Esophagus squamous epithelium (tissue), 5 donors: ENCODE results near the gene CTNNA1. TPM values are rescaled to one million over a fixed set of nuclear protein-coding genes. Genes with fewer than 3 reads are reported as not detected.
A peak's percentile ranks its signal among the peaks of the same experiment; 100 is the strongest.

Experiments
- DNase-seq: peaks from one replicate; lab custom pipeline; 2025; lab: John Stamatoyannopoulos, UW
- H3K27ac ChIP-seq, 4 donors: fragments of 200-600 bp; sonication (generic); one replicate each; pipeline ENCODE4 v1.5.1; 2016 to 2019; ENCODE audit warnings: mild to moderate bottlenecking in 1 of 4
- H3K27me3 ChIP-seq, 4 donors: fragments of 200-600 bp; sonication (generic); 1 replicate in 3 of 4; 2 replicates in 1 of 4; pipeline versions ENCODE4 v1.5.1 to v1.6.0; 2017 to 2021; ENCODE audit warnings: antibody characterized with exemption in 1 of 4
- H3K36me3 ChIP-seq, 3 donors: fragments of 200-600 bp; sonication (generic); one replicate each; pipeline ENCODE4 v1.5.1; 2016 to 2019
- H3K4me1 ChIP-seq, 3 donors: fragments of 200-600 bp; sonication (generic); one replicate each; pipeline ENCODE4 v1.5.1; 2017 to 2019
- H3K4me3 ChIP-seq, 4 donors: fragments of 200-600 bp; sonication (generic); 1 replicate in 3 of 4; 2 replicates in 1 of 4; pipeline ENCODE4 v1.5.1; 2016 to 2019; ENCODE audit warnings: mild to moderate bottlenecking in 2 of 4, moderate library complexity in 1 of 4
- H3K9me3 ChIP-seq, 3 donors: fragments of 200-600 bp; sonication (generic); one replicate each; pipeline ENCODE4 v1.5.1; 2016 to 2019
- POLR2A ChIP-seq, 4 donors: fragments of 450-650 bp; IDR thresholded peaks; one replicate each; pipeline ENCODE4 v1.6.1; 2017; ENCODE audit warnings: antibody characterized with exemption in 4 of 4, mild to moderate bottlenecking in 4 of 4, moderate library complexity in 3 of 4
- WGBS, 2 donors: methylation state at CpG; one replicate each; pipeline ENCODE4 v1.1.5; 2018; 5-methylcytosine and 5-hydroxymethylcytosine counted together
- intact Hi-C: fragments of 100-400 bp; cut with DNase I; formaldehyde crosslinking; loops from one replicate; pipeline ENCODE4 v1.15.0; 2022
- total RNA-seq, 4 donors: library from RNA; depleted of rRNA; stranded (reverse); fragments of >200 nt; gene quantifications; one replicate each; pipeline ENCODE4 v1.1.0, GENCODE V29; 2016
- TF ChIP-seq, protein P1 (sequence below), 6 experiments: fragments of 450-650 bp in 4 of 6; fragments of 200-600 bp in 2 of 6; sonication (generic) in 2 of 6; IDR thresholded peaks; one replicate each; pipeline ENCODE4 v1.5.1; 2016 to 2019; ENCODE audit warnings: antibody characterized with exemption in 6 of 6, mild to moderate bottlenecking in 4 of 6, moderate library complexity in 4 of 6
- donor health status: DM: yes; HTN: yes; CAD: no.

Gene CTNNA1
- total RNA-seq, 4 donors from 2014 or later, result 293 to 393 (median 348) TPM

DNA sequence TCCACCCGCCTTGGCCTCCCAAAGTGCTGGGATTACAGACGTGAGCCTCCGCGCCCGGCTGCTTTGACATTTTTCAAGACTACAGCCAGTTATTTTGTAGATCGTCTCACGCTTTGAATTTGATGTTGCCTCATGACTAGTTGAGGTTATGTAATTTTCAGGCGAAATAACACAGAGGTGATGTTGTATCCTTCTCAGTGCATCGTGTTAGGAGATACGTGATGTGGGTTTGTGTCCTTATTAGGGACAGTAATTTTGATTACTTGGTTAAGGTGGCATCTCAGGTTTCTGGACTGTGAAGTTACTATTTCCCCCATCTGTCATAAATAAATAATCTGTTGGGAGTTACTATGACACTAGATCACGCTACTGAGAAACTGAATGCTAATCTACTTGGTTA lies 25.0 kb downstream of the CTNNA1 start:
- no peak overlapping the region for H3K27ac ChIP-seq
- H3K4me3 ChIP-seq, result no peak overlapping the region
- DNase-seq, result no peak
- H3K9me3 ChIP-seq, result no peaks in the 10 kb centered on the region
- intact Hi-C loops, result no loop called here
- 89 to 92% methylated on average over 11 of the region's 11 CpGs for WGBS, 2 donors
- no peaks in the 10 kb centered on the region for H3K27me3 ChIP-seq
- peaks cover 0 to 53% (median 5%) of the 10 kb centered on the region in 3 donors for H3K36me3 ChIP-seq
- H3K4me1 ChIP-seq, result peaks cover 0 to 53% (median 4%) of the 10 kb centered on the region in 3 donors
- no peak for TF ChIP-seq POLR2A (IDR thresholded peaks at IDR 0.05)
- TF ChIP-seq, protein P1, sequence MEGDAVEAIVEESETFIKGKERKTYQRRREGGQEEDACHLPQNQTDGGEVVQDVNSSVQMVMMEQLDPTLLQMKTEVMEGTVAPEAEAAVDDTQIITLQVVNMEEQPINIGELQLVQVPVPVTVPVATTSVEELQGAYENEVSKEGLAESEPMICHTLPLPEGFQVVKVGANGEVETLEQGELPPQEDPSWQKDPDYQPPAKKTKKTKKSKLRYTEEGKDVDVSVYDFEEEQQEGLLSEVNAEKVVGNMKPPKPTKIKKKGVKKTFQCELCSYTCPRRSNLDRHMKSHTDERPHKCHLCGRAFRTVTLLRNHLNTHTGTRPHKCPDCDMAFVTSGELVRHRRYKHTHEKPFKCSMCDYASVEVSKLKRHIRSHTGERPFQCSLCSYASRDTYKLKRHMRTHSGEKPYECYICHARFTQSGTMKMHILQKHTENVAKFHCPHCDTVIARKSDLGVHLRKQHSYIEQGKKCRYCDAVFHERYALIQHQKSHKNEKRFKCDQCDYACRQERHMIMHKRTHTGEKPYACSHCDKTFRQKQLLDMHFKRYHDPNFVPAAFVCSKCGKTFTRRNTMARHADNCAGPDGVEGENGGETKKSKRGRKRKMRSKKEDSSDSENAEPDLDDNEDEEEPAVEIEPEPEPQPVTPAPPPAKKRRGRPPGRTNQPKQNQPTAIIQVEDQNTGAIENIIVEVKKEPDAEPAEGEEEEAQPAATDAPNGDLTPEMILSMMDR (IDR thresholded peaks at IDR 0.05), result no peak

DNA sequence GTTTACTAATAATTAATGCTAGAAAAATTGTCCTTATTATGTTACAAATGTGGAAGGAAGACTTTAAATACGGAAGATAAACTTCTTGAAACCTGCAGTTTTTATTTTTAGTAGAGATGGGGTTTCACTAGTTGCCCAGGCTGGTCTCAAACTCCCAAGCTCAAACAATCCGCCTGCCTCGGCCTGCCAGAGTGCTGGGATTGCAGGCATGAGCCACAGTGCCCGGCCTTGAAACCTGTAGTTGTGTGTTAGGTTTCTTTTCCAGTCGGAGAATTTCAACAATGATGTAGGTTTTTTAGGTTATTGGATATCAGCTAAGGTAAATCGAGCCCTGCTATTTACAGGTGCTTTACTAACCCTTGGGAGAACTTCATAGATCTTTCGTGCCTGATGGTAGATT lies 30.8 kb downstream of the CTNNA1 start:
- DNase-seq, result no peak
- no peak overlapping the region for H3K27ac ChIP-seq
- TF ChIP-seq, protein P1 (IDR thresholded peaks at IDR 0.05), result no peak
- no peak for TF ChIP-seq POLR2A (IDR thresholded peaks at IDR 0.05)
- H3K4me3 ChIP-seq, result no peak overlapping the region
- peaks cover 0 to 77% (median 5%) of the 10 kb centered on the region in 3 donors for H3K36me3 ChIP-seq
- peaks cover 0 to 34% (median 3%) of the 10 kb centered on the region in 3 donors for H3K4me1 ChIP-seq
- 81 to 93% methylated on average over 7 of the region's 7 CpGs for WGBS, 2 donors
- H3K9me3 ChIP-seq, result no peaks in the 10 kb centered on the region
- intact Hi-C loops, result no loop called here
- no peaks in the 10 kb centered on the region for H3K27me3 ChIP-seq

DNA sequence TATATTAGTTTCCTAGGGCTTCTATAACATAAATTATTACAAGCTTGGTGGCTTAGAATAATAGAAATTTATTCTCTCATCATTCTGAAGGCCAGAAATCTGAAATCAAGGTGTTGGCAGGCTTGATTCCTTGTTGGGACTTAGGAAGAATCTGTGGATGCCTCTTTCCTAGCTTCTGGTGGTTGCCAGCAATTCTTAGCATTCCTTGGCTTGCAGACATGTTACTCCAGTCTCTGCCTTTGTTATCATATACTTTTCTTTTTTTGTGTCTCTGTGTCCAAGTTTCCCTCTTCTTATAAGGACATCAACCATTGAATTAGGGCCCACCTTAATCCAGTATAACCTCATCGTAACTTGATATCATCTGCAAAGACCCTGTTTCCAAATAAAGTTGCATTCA lies 31.4 kb downstream of the CTNNA1 start:
- Histone ChIP-seq H3K36me3 (peaks cover 0 to 82% (median 5%) of the 10 kb centered on the region in 3 donors), H3K27me3 (no peaks in the 10 kb centered on the region)

DNA sequence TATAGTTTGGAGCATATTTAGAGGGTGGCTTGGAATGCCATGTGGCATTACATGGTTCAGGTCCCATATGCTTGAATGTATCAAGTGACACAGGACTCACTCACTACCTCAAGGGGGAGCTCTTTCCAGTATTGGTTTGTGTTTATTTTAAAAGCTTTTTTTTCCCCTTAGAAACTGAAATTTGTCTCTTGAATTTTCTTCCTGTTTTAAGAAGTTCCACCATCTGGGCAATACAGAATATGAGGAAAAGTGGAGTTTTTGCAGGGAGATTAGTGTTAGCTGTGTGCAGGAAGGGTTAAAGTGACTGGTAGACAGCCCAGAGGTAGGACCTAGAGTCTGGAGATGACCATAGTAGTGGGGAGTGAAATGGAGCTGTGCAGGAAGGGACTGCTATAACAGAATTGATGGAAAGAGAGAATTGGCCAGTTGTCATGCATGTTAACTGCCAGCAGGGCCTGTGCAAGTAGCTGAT lies 36.6 kb downstream of the CTNNA1 start:
- intact Hi-C loops, result no loop called here
- Histone ChIP-seq H3K27ac (no peak overlapping the region), H3K36me3 (peaks cover 0 to 58% (median 0%) of the 10 kb centered on the region in 3 donors), H3K4me1 (peaks cover 6 to 48% (median 10%) of the 10 kb centered on the region in 3 donors), H3K9me3 (no peaks in the 10 kb centered on the region), H3K27me3 (no peaks in the 10 kb centered on the region), H3K4me3 (no peak overlapping the region)
- no peak for DNase-seq
- TF ChIP-seq, protein P1 (IDR thresholded peaks at IDR 0.05), result peak in 5 of 6 experiments; percentile 24 to 52 (median 41)
- TF ChIP-seq POLR2A (IDR thresholded peaks at IDR 0.05), result no peak

More for the DNA sequence above, 31.4 kb downstream of the CTNNA1 start:
- Histone ChIP-seq H3K9me3 (no peaks in the 10 kb centered on the region), H3K4me3 (no peak overlapping the region), H3K27ac (no peak overlapping the region), H3K4me1 (peaks cover 0 to 34% (median 3%) of the 10 kb centered on the region in 3 donors)
- intact Hi-C loops, result no loop called here
- no peak for DNase-seq
- TF ChIP-seq POLR2A (IDR thresholded peaks at IDR 0.05), result no peak
- TF ChIP-seq, protein P1 (IDR thresholded peaks at IDR 0.05), result no peak
- 100% methylated on average over 1 of the region's 1 CpG for WGBS, 2 donors

DNA sequence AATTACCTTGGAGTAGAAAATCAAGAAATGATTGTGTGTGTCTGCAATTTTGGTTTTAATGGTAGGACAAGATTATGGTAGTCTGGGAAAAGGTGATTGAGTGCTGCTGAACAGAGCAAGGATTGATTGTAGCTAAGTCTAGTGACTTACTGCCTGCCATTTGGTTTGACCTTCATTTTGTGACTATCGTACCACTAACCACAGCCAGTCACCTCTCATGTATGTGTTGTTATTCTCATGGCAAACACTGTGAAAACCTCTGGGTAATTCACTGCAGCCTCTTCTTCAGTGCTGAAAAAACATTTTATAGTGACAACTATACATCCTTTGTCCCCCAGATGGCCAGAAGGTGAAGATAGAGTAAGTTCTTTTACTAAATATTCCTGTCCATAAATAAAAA lies 37.5 kb downstream of the CTNNA1 start:
- Histone ChIP-seq H3K27ac (no peak overlapping the region), H3K27me3 (no peaks in the 10 kb centered on the region), H3K36me3 (peaks cover 0 to 55% (median 0%) of the 10 kb centered on the region in 3 donors), H3K4me3 (no peak overlapping the region), H3K9me3 (no peaks in the 10 kb centered on the region), H3K4me1 (peaks cover 6 to 49% (median 10%) of the 10 kb centered on the region in 3 donors)
- WGBS, 2 donors, result 60 to 83% methylated on average over 1 of the region's 1 CpG
- TF ChIP-seq POLR2A (IDR thresholded peaks at IDR 0.05), result no peak
- TF ChIP-seq, protein P1 (IDR thresholded peaks at IDR 0.05), result no peak
- DNase-seq, result no peak
- intact Hi-C loops, result no loop called here
